Erythroblast (primary cell): Measurements from ENCODE around the gene DMRT3.

ENCODE experiments used
- GATA1 ChIP-seq: IDR thresholded peaks from 2 replicates; pipeline ENCODE4 v1.6.1; 2011; ENCODE audit warnings: low read depth, mild to moderate bottlenecking, control low read depth, low read length, moderate library complexity
- POLR2A ChIP-seq: IDR thresholded peaks from 2 replicates; pipeline ENCODE4 v1.6.1; 2011; ENCODE audit warnings: mild to moderate bottlenecking, low read length

GRCh38 chr9:950139-950538 lies 26.3 kb upstream of the DMRT3 start:
- TF ChIP-seq POLR2A: no peak
- no peak for TF ChIP-seq GATA1
